AG09309 (cell line): Measurements from ENCODE around the gene SYNRG.

ENCODE experiments used
- DNase-seq: peaks from one replicate; pipeline ENCODE4 v3.0.0-alpha.2; 2010; ENCODE audit warnings: low read depth
- H3K4me3 ChIP-seq: 2 replicates; pipeline ENCODE4 v1.5.1; 2011; ENCODE audit warnings: mild to moderate bottlenecking, low read depth, low read length, moderate library complexity; ENCODE audit not compliant: control insufficient read depth
- TF ChIP-seq, protein P1 (sequence below): IDR thresholded peaks from 2 replicates; pipeline ENCODE4 v1.5.1; 2011; ENCODE audit warnings: mild to moderate bottlenecking, low read depth, low read length, inconsistent platforms; ENCODE audit not compliant: insufficient read depth, control insufficient read depth; ENCODE audit errors: missing control alignments

SYNRG gene

DNA sequence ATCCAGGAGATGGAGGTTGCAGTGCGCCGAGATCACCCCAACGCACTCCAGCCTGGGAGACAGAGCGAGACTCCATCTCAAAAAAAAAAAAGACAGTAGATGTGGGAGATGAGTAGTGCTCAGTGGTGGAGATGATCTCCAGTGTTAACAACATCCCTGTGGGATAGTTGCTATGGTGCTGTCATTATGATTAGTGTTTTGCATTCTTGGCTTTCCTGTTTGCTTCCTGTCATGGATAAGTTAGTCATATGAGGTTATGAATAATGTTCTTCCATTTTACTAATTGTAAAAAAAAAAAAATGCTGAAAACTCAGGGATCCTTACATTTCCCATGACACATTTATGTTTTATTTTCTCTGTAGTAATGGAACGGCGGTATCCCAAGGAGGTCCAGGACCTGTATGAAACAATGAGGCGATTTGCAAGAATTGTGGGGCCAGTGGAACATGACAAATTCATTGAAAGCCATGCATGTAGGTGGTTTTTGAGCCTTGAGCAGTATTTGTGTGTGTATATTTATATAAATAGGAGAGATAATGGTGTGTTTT, 144.1 kb downstream of the SYNRG start:
- TF ChIP-seq, protein P1, sequence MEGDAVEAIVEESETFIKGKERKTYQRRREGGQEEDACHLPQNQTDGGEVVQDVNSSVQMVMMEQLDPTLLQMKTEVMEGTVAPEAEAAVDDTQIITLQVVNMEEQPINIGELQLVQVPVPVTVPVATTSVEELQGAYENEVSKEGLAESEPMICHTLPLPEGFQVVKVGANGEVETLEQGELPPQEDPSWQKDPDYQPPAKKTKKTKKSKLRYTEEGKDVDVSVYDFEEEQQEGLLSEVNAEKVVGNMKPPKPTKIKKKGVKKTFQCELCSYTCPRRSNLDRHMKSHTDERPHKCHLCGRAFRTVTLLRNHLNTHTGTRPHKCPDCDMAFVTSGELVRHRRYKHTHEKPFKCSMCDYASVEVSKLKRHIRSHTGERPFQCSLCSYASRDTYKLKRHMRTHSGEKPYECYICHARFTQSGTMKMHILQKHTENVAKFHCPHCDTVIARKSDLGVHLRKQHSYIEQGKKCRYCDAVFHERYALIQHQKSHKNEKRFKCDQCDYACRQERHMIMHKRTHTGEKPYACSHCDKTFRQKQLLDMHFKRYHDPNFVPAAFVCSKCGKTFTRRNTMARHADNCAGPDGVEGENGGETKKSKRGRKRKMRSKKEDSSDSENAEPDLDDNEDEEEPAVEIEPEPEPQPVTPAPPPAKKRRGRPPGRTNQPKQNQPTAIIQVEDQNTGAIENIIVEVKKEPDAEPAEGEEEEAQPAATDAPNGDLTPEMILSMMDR: no peak
- no peak overlapping the region for H3K4me3 ChIP-seq
- no peak for DNase-seq
